HPDE6-E6E7 (cell line): ENCODE results near the gene BMP2.
A peak's percentile ranks its signal among the peaks of the same experiment; 100 is the strongest.

Experiments
- DNase-seq: peaks from one replicate; pipeline ENCODE4 v3.0.0; 2011; ENCODE audit warnings: missing footprints; ENCODE audit errors: extremely low spot score

The BMP2 gene

GRCh38 chr20:6768228-6769140, 998 bp downstream of the BMP2 start:
- no peak for DNase-seq

GRCh38 chr20:6769903-6770785, 2.7 kb downstream of the BMP2 start:
- DNase-seq: peak; percentile 25

GRCh38 chr20:6770786-6771100, 3.3 kb downstream of the BMP2 start:
- no peak for DNase-seq

- DNase-seq: no peak
These were observed 13.1 kb downstream of the BMP2 start for GRCh38 chr20:6780433-6781190.

GRCh38 chr20:6783752-6784151, 16.3 kb downstream of the BMP2 start:
- no peak for DNase-seq

- DNase-seq: no peak
These were observed 16.7 kb downstream of the BMP2 start for GRCh38 chr20:6784210-6784631.

- no peak for DNase-seq
These were observed 17.3 kb downstream of the BMP2 start for GRCh38 chr20:6784767-6785166.

GRCh38 chr20:6786548-6786947, 19.1 kb downstream of the BMP2 start:
- DNase-seq: no peak

GRCh38 chr20:6792789-6793188, 25.3 kb downstream of the BMP2 start:
- DNase-seq: no peak

- no peak for DNase-seq
These were observed 34.7 kb downstream of the BMP2 start for GRCh38 chr20:6802227-6802626.

- no peak for DNase-seq
These were observed 38.8 kb downstream of the BMP2 start for GRCh38 chr20:6806275-6806674.

GRCh38 chr20:6811262-6812035, 44.0 kb downstream of the BMP2 start:
- no peak for DNase-seq

- no peak for DNase-seq
These were observed 45.0 kb downstream of the BMP2 start for GRCh38 chr20:6812530-6812929.

GRCh38 chr20:6814945-6815344, 47.5 kb downstream of the BMP2 start:
- DNase-seq: no peak

GRCh38 chr20:6818033-6818808, 50.7 kb downstream of the BMP2 start:
- DNase-seq: peak; percentile 19

GRCh38 chr20:6819599-6819998, 52.1 kb downstream of the BMP2 start:
- DNase-seq: peak; percentile 41

- DNase-seq: no peak
These were observed 56.9 kb downstream of the BMP2 start for GRCh38 chr20:6824401-6824800.

- DNase-seq: no peak
These were observed 60.0 kb downstream of the BMP2 start for GRCh38 chr20:6827472-6827871.

GRCh38 chr20:6828794-6829423, 61.4 kb downstream of the BMP2 start:
- DNase-seq: peak; percentile 67

- peak; percentile 32 for DNase-seq
These were observed 62.1 kb downstream of the BMP2 start for GRCh38 chr20:6829510-6830116.
